DMS153 treated with DMSO at 0.1 percent for 48 hours (cell line): ENCODE data around the gene AKNAD1.

Experiments used
- DNase-seq: peaks from one replicate; lab custom pipeline; 2025; ENCODE audit not compliant: unreplicated experiment; lab: John Stamatoyannopoulos, UW

AKNAD1 gene

GRCh38 chr1:108830119-108831008 is 26.5 kb downstream of the AKNAD1 start:
- no peak for DNase-seq

GRCh38 chr1:108829498-108829916 is 27.4 kb downstream of the AKNAD1 start:
- no peak for DNase-seq

GRCh38 chr1:108828074-108828961 is 28.6 kb downstream of the AKNAD1 start:
- peak; percentile 46 for DNase-seq

- DNase-seq = no peak
Measured at GRCh38 chr1:108826081-108826635, 30.7 kb downstream of the AKNAD1 start.

GRCh38 chr1:108824051-108824450 is 32.8 kb downstream of the AKNAD1 start:
- DNase-seq = no peak

- no peak for DNase-seq
Measured at GRCh38 chr1:108823632-108824031, 33.3 kb downstream of the AKNAD1 start.

GRCh38 chr1:108819878-108820277 is 37.0 kb downstream of the AKNAD1 start:
- DNase-seq = no peak

GRCh38 chr1:108817811-108818210 is 39.1 kb downstream of the AKNAD1 start:
- no peak for DNase-seq

GRCh38 chr1:108817016-108817415 is 39.9 kb downstream of the AKNAD1 start:
- DNase-seq = peak; percentile 41

- peak; percentile 86 for DNase-seq
Measured at GRCh38 chr1:108816049-108816893, 40.6 kb downstream of the AKNAD1 start.

- no peak for DNase-seq
Measured at GRCh38 chr1:108815566-108815965, 41.3 kb downstream of the AKNAD1 start.

GRCh38 chr1:108814343-108815125 is 42.4 kb downstream of the AKNAD1 start:
- no peak for DNase-seq

GRCh38 chr1:108813326-108813725 is 43.6 kb downstream of the AKNAD1 start:
- no peak for DNase-seq

- DNase-seq = no peak
Measured at GRCh38 chr1:108811611-108812010, 45.3 kb downstream of the AKNAD1 start.

GRCh38 chr1:108808438-108808837 is 48.5 kb downstream of the AKNAD1 start:
- DNase-seq = no peak

GRCh38 chr1:108803548-108803947 is 53.3 kb downstream of the AKNAD1 start:
- no peak for DNase-seq

GRCh38 chr1:108801101-108801500 is 55.8 kb downstream of the AKNAD1 start:
- DNase-seq = no peak

GRCh38 chr1:108799001-108799400 is 57.9 kb downstream of the AKNAD1 start:
- DNase-seq = no peak

GRCh38 chr1:108792420-108792819 is 64.5 kb downstream of the AKNAD1 start:
- DNase-seq = no peak

GRCh38 chr1:108791790-108792189 is 65.1 kb downstream of the AKNAD1 start:
- no peak for DNase-seq
